Vagina (tissue), 2 donors: ENCODE measurements around the gene G6PC3. TPM values are rescaled to one million over a fixed set of nuclear protein-coding genes. Genes with fewer than 3 reads are reported as not detected.

Experiments
- DNase-seq, 2 donors: peaks; one replicate each; pipeline ENCODE4 v3.0.0-alpha.2; 2017; ENCODE audit errors: extremely low spot score in 2 of 2
- H3K27ac ChIP-seq: fragments of 200-600 bp; sonication (generic); one replicate; pipeline ENCODE4 v1.5.1; 2019
- H3K27me3 ChIP-seq: fragments of 200-600 bp; sonication (generic); one replicate; pipeline ENCODE4 v1.5.1; 2019
- H3K36me3 ChIP-seq, 2 donors: fragments of 200-600 bp; sonication (generic); one replicate each; pipeline ENCODE4 v1.5.1; 2017 to 2019
- H3K4me1 ChIP-seq: fragments of 200-600 bp; sonication (generic); one replicate; pipeline ENCODE4 v1.5.1; 2019
- H3K4me3 ChIP-seq, 2 donors: fragments of 200-600 bp; sonication (generic); 1 replicate in 1 of 2; 2 replicates in 1 of 2; pipeline ENCODE4 v1.5.1; 2016 to 2019
- H3K9me3 ChIP-seq: fragments of 200-600 bp; sonication (generic); one replicate; pipeline ENCODE4 v1.5.1; 2019
- POLR2A ChIP-seq, 2 donors: fragments of 450-650 bp; IDR thresholded peaks; one replicate each; pipeline ENCODE4 v1.6.1; 2017; ENCODE audit warnings: antibody characterized with exemption in 2 of 2, mild to moderate bottlenecking in 2 of 2, moderate library complexity in 2 of 2
- POLR2AphosphoS5 ChIP-seq, 2 donors: sonication (generic); formaldehyde crosslinking; IDR thresholded peaks; one replicate each; pipeline ENCODE4 v1.9.0; 2017; ENCODE audit warnings: antibody characterized with exemption in 2 of 2, mild to moderate bottlenecking in 2 of 2, low read depth in 1 of 2; ENCODE audit not compliant: insufficient read depth in 1 of 2
- intact Hi-C: fragments of 100-400 bp; cut with DNase I; formaldehyde crosslinking; loops from one replicate; pipeline ENCODE4 v1.15.1; 2023
- total RNA-seq: library from RNA; depleted of rRNA; stranded (reverse); fragments of >200 nt; gene quantifications from one replicate; pipeline ENCODE4 v1.2.3, GENCODE V29; 2016
- TF ChIP-seq, protein P1 (sequence below), 3 experiments: fragments of 450-650 bp in 2 of 3; fragments of 200-600 bp in 1 of 3; sonication (generic) in 1 of 3; IDR thresholded peaks; one replicate each; pipeline ENCODE4 v1.5.1; 2017 to 2019; ENCODE audit warnings: antibody characterized with exemption in 3 of 3, mild to moderate bottlenecking in 2 of 3, moderate library complexity in 2 of 3

Gene G6PC3
- total RNA-seq, 1 donor from 2014 or later = 44.0 TPM

GRCh38 chr17:44084131-44084538, 13.6 kb downstream of the G6PC3 start:
- no peak for DNase-seq
- intact Hi-C loops = no loop called here
- TF ChIP-seq, protein P1, sequence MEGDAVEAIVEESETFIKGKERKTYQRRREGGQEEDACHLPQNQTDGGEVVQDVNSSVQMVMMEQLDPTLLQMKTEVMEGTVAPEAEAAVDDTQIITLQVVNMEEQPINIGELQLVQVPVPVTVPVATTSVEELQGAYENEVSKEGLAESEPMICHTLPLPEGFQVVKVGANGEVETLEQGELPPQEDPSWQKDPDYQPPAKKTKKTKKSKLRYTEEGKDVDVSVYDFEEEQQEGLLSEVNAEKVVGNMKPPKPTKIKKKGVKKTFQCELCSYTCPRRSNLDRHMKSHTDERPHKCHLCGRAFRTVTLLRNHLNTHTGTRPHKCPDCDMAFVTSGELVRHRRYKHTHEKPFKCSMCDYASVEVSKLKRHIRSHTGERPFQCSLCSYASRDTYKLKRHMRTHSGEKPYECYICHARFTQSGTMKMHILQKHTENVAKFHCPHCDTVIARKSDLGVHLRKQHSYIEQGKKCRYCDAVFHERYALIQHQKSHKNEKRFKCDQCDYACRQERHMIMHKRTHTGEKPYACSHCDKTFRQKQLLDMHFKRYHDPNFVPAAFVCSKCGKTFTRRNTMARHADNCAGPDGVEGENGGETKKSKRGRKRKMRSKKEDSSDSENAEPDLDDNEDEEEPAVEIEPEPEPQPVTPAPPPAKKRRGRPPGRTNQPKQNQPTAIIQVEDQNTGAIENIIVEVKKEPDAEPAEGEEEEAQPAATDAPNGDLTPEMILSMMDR (IDR thresholded peaks at IDR 0.05) = no peak
- TF ChIP-seq POLR2A (IDR thresholded peaks at IDR 0.05) (no peak), POLR2AphosphoS5 (IDR thresholded peaks at IDR 0.05; ENCODE audit: insufficient read depth in 1 of 2, low read depth in 1 of 2) (no peak)
- no peak overlapping the region for H3K4me3 ChIP-seq
- peaks cover 14% of the 10 kb centered on the region for H3K4me1 ChIP-seq
- no peaks in the 10 kb centered on the region for H3K9me3 ChIP-seq
- H3K36me3 ChIP-seq = peaks cover 0 to 62% of the 10 kb centered on the region in 2 donors
- H3K27me3 ChIP-seq = no peaks in the 10 kb centered on the region
- H3K27ac ChIP-seq = no peak overlapping the region

- Histone ChIP-seq H3K4me3 (no peak overlapping the region), H3K36me3 (peaks cover 0 to 61% of the 10 kb centered on the region in 2 donors), H3K9me3 (no peaks in the 10 kb centered on the region), H3K4me1 (peaks cover 14% of the 10 kb centered on the region), H3K27me3 (no peaks in the 10 kb centered on the region), H3K27ac (no peak overlapping the region)
- intact Hi-C loops = no loop called here
- no peak for DNase-seq
- TF ChIP-seq, protein P1 (IDR thresholded peaks at IDR 0.05) = no peak
- TF ChIP-seq POLR2A (IDR thresholded peaks at IDR 0.05) = no peak
- no peak for TF ChIP-seq POLR2AphosphoS5 (IDR thresholded peaks at IDR 0.05; ENCODE audit: insufficient read depth in 1 of 2, low read depth in 1 of 2)
These were observed 14.4 kb downstream of the G6PC3 start for GRCh38 chr17:44084921-44085320.

GRCh38 chr17:44085908-44086307, 15.4 kb downstream of the G6PC3 start:
- no peak for DNase-seq
- H3K9me3 ChIP-seq = no peaks in the 10 kb centered on the region
- peaks cover 14% of the 10 kb centered on the region for H3K4me1 ChIP-seq
- H3K27me3 ChIP-seq = no peaks in the 10 kb centered on the region
- intact Hi-C loops = no loop called here
- TF ChIP-seq, protein P1 (IDR thresholded peaks at IDR 0.05) = no peak
- no peak for TF ChIP-seq POLR2AphosphoS5 (IDR thresholded peaks at IDR 0.05; ENCODE audit: insufficient read depth in 1 of 2, low read depth in 1 of 2)
- no peak overlapping the region for H3K4me3 ChIP-seq
- no peak overlapping the region for H3K27ac ChIP-seq
- H3K36me3 ChIP-seq = peaks cover 0 to 53% of the 10 kb centered on the region in 2 donors

GRCh38 chr17:44086364-44087311, 16.1 kb downstream of the G6PC3 start:
- no peak for DNase-seq
- peak in 1 of 2 donors; percentile 22 for TF ChIP-seq POLR2AphosphoS5 (IDR thresholded peaks at IDR 0.05; ENCODE audit: insufficient read depth in 1 of 2, low read depth in 1 of 2)
- TF ChIP-seq, protein P1 (IDR thresholded peaks at IDR 0.05) = no peak
- Histone ChIP-seq H3K27me3 (no peaks in the 10 kb centered on the region), H3K4me3 (no peak overlapping the region), H3K4me1 (peaks cover 14% of the 10 kb centered on the region), H3K9me3 (no peaks in the 10 kb centered on the region), H3K27ac (peak overlapping the region; percentile 47), H3K36me3 (peaks cover 0 to 60% of the 10 kb centered on the region in 2 donors)
- intact Hi-C loops = no loop called here

DNA sequence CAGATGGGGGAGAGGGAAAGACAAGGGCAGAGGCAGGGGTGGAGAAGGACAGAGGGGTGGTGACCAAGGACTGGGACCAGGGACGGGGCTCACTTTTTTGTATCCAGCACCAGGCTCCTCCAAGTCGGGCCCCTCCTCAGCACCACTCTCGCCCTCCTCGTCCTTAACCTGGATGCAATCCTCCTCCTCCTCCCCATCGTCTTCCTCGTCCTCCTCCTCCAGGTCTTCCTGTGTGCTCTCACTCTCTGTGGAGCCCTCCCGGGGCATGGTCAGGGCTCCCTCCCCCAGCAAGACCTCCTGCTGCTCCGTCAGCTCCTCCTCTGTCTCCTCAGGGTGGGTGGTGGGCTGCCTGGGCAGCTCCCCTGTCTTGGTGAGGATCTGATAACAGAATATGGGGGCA, 16.8 kb downstream of the G6PC3 start:
- Histone ChIP-seq H3K4me1 (peaks cover 14% of the 10 kb centered on the region), H3K9me3 (no peaks in the 10 kb centered on the region), H3K4me3 (no peak overlapping the region), H3K27ac (peak overlapping the region; percentile 45), H3K36me3 (peaks cover 0 to 60% of the 10 kb centered on the region in 2 donors), H3K27me3 (no peaks in the 10 kb centered on the region)
- TF ChIP-seq, protein P1 (IDR thresholded peaks at IDR 0.05) = no peak
- TF ChIP-seq POLR2AphosphoS5 (IDR thresholded peaks at IDR 0.05; ENCODE audit: insufficient read depth in 1 of 2, low read depth in 1 of 2) (no peak), POLR2A (IDR thresholded peaks at IDR 0.05) (no peak)
- intact Hi-C loops = no loop called here
- no peak for DNase-seq
